CD14-positive monocyte (primary cell): ENCODE results near the gene MIB1. TPM values are rescaled to one million over a fixed set of nuclear protein-coding genes. Genes with fewer than 3 reads are reported as not detected.
A peak's percentile ranks its signal among the peaks of the same experiment; 100 is the strongest.

Source experiments
- DNase-seq, 3 donors: peaks; one replicate each; pipeline ENCODE4 v3.0.0-alpha.2; 2011 to 2022
- H2AFZ ChIP-seq: 2 replicates; pipeline ENCODE4 v1.6.0; 2012; ENCODE audit warnings: mild to moderate bottlenecking, low read depth, low read length, inconsistent platforms; ENCODE audit not compliant: insufficient read depth, poor library complexity, severe bottlenecking
- H3K27ac ChIP-seq, 2 donors: 1 replicate in 1 of 2; 2 replicates in 1 of 2; pipeline ENCODE4 v1.5.1; 2012 to 2013; ENCODE audit warnings: low read length in 2 of 2, control low read depth in 1 of 2, inconsistent platforms in 1 of 2, low read depth in 1 of 2, mild to moderate bottlenecking in 1 of 2
- H3K27me3 ChIP-seq, 2 donors: one replicate each; pipeline versions ENCODE4 v1.6.0 to v1.6.1; 2011 to 2013; ENCODE audit warnings: low read length in 2 of 2; ENCODE audit not compliant: control insufficient read depth in 2 of 2, insufficient read depth in 2 of 2
- H3K36me3 ChIP-seq, 2 donors: replicated peaks in 1 of 2; 1 replicate in 1 of 2; 2 replicates in 1 of 2; pipeline versions ENCODE4 v1.5.1 to v1.6.1; 2012 to 2013; ENCODE audit warnings: low read length in 2 of 2, control low read depth in 1 of 2, inconsistent platforms in 1 of 2, mild to moderate bottlenecking in 1 of 2; ENCODE audit not compliant: insufficient read depth in 2 of 2, control insufficient read depth in 1 of 2
- H3K4me1 ChIP-seq, 2 donors: 1 replicate in 1 of 2; 2 replicates in 1 of 2; pipeline versions ENCODE4 v1.5.1 to v1.6.1; 2012 to 2013; ENCODE audit warnings: low read length in 2 of 2, control low read depth in 1 of 2, inconsistent platforms in 1 of 2, mild to moderate bottlenecking in 1 of 2, moderate library complexity in 1 of 2; ENCODE audit not compliant: insufficient read depth in 2 of 2, control insufficient read depth in 1 of 2
- H3K4me2 ChIP-seq: replicated peaks from 2 replicates; pipeline ENCODE3; 2012; ENCODE audit warnings: low read length, moderate library complexity, mild to moderate bottlenecking; ENCODE audit not compliant: poor library complexity, severe bottlenecking; ENCODE audit errors: extremely low read depth
- H3K4me3 ChIP-seq, 3 experiments: fragments of 200-600 bp in 1 of 3; sonication (generic) in 1 of 3; replicated peaks in 1 of 3; 1 replicate in 2 of 3; 2 replicates in 1 of 3; pipeline ENCODE4 v1.5.1; 2011 to 2013; ENCODE audit warnings: low read length in 3 of 3, mild to moderate bottlenecking in 3 of 3, control low read depth in 2 of 3, low read depth in 2 of 3, inconsistent platforms in 1 of 3, moderate library complexity in 1 of 3
- H3K79me2 ChIP-seq: 2 replicates; pipeline ENCODE4 v1.6.0; 2012; ENCODE audit warnings: mild to moderate bottlenecking, control low read depth, inconsistent platforms, low read length, moderate library complexity; ENCODE audit not compliant: insufficient read depth
- H3K9ac ChIP-seq: 2 replicates; pipeline ENCODE4 v1.6.0; 2017; ENCODE audit warnings: low read length, mild to moderate bottlenecking; ENCODE audit not compliant: insufficient read depth, poor library complexity, severe bottlenecking
- H3K9me3 ChIP-seq, 2 donors: replicated peaks in 1 of 2; 1 replicate in 1 of 2; 2 replicates in 1 of 2; pipeline versions ENCODE4 v1.5.1 to v1.6.1; 2012 to 2013; ENCODE audit warnings: low read length in 2 of 2, control low read depth in 1 of 2; ENCODE audit not compliant: control insufficient read depth in 1 of 2, insufficient read depth in 1 of 2
- H4K20me1 ChIP-seq: 2 replicates; pipeline ENCODE4 v1.6.0; 2012; ENCODE audit warnings: mild to moderate bottlenecking, low read length, control low read depth, moderate library complexity; ENCODE audit not compliant: insufficient read depth
- H3K27ac Mint-ChIP-seq, 7 donors: one replicate each; pipeline ENCODE4 v1.8.0; 2020; ENCODE audit warnings: mild to moderate bottlenecking in 7 of 7, mixed read lengths in 7 of 7, moderate library complexity in 6 of 7, inconsistent platforms in 2 of 7
- H3K27me3 Mint-ChIP-seq, 3 donors: one replicate each; pipeline ENCODE4 v1.8.0; 2021 to 2022; ENCODE audit warnings: low read depth in 3 of 3, mild to moderate bottlenecking in 3 of 3, mixed read lengths in 3 of 3, moderate library complexity in 3 of 3, inconsistent platforms in 1 of 3
- H3K36me3 Mint-ChIP-seq, 2 donors: one replicate each; pipeline ENCODE4 v1.8.0; 2020; ENCODE audit warnings: mixed read lengths in 2 of 2, inconsistent platforms in 1 of 2, mild to moderate bottlenecking in 1 of 2
- H3K4me1 Mint-ChIP-seq: one replicate; pipeline ENCODE4 v1.8.0; 2020; ENCODE audit warnings: mild to moderate bottlenecking, mixed read lengths
- H3K4me3 Mint-ChIP-seq, 2 donors: one replicate each; pipeline ENCODE4 v1.8.0; 2020; ENCODE audit warnings: mild to moderate bottlenecking in 2 of 2, mixed read lengths in 2 of 2, moderate library complexity in 1 of 2
- H3K9me3 Mint-ChIP-seq, 7 donors: one replicate each; pipeline ENCODE4 v1.8.0; 2020 to 2022; ENCODE audit warnings: mixed read lengths in 7 of 7, mild to moderate bottlenecking in 6 of 7, moderate library complexity in 6 of 7, inconsistent platforms in 2 of 7
- WGBS: methylation state at CpG from one replicate; pipeline ENCODE4 v1.1.5; 2013; ENCODE audit warnings: missing lambda C conversion rate; ENCODE audit not compliant: insufficient coverage; 5-methylcytosine and 5-hydroxymethylcytosine counted together
- intact Hi-C, 2 donors: fragments of 100-400 bp; cut with micrococcal nuclease; formaldehyde crosslinking; loops; one replicate each; pipeline versions ENCODE4 v1.15.0 to v1.15.1; 2023
- polyA plus RNA-seq, 3 donors: library from polyadenylated mRNA; depleted of rRNA in 1 of 3; unstranded in 2 of 3; stranded (reverse) in 1 of 3; fragments of 300-500 nt in 2 of 3; fragments of >200 nt in 1 of 3; fragmentation: Illumina TruSeq in 2 of 3; gene quantifications; 1 replicate in 2 of 3; 2 replicates in 1 of 3; pipeline ENCODE4 v1.2.3, GENCODE V29; 2012 to 2021
- TF ChIP-seq, protein P1 (sequence below): fragments of 200-600 bp; IDR thresholded peaks from one replicate; pipeline ENCODE4 v1.8.0; 2022; ENCODE audit warnings: antibody characterized with exemption, mild to moderate bottlenecking

Gene MIB1
- polyA plus RNA-seq, 3 donors, result 5.7 to 8.5 (median 7.8) TPM

GRCh38 chr18:21851327-21851961 is 110.9 kb downstream of the MIB1 start:
- no CpG with 5 or more reads among the region's 5 CpGs for WGBS
- peak overlapping the region in 1 of 7 donors; percentile 8 for H3K27ac Mint-ChIP-seq
- peaks cover 33 to 52% of the 10 kb centered on the region in 2 donors for H3K36me3 Mint-ChIP-seq

GRCh38 chr18:21853016-21853415 is 112.4 kb downstream of the MIB1 start:
- Mint-ChIP-seq H3K27ac (peak overlapping the region in 3 of 7 donors; percentile 4 to 82 (median 7)), H3K27me3 (no peaks in the 10 kb centered on the region), H3K36me3 (peaks cover 33 to 51% of the 10 kb centered on the region in 2 donors), H3K4me3 (peak overlapping the region in 1 of 2 donors; percentile 26), H3K9me3 (no peaks in the 10 kb centered on the region), H3K4me1 (peaks cover 18% of the 10 kb centered on the region)
- no peaks in the 10 kb centered on the region for H3K27me3 ChIP-seq
- H2AFZ ChIP-seq, result peak overlapping the region; percentile 39
- no CpG with 5 or more reads among the region's 3 CpGs for WGBS
- H3K36me3 ChIP-seq, result peaks cover 24 to 44% of the 10 kb centered on the region in 2 donors
- TF ChIP-seq, protein P1, sequence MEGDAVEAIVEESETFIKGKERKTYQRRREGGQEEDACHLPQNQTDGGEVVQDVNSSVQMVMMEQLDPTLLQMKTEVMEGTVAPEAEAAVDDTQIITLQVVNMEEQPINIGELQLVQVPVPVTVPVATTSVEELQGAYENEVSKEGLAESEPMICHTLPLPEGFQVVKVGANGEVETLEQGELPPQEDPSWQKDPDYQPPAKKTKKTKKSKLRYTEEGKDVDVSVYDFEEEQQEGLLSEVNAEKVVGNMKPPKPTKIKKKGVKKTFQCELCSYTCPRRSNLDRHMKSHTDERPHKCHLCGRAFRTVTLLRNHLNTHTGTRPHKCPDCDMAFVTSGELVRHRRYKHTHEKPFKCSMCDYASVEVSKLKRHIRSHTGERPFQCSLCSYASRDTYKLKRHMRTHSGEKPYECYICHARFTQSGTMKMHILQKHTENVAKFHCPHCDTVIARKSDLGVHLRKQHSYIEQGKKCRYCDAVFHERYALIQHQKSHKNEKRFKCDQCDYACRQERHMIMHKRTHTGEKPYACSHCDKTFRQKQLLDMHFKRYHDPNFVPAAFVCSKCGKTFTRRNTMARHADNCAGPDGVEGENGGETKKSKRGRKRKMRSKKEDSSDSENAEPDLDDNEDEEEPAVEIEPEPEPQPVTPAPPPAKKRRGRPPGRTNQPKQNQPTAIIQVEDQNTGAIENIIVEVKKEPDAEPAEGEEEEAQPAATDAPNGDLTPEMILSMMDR, result no peak
- no peaks in the 10 kb centered on the region for H4K20me1 ChIP-seq
- DNase-seq, result no peak
- peak overlapping the region; percentile 18 for H3K9ac ChIP-seq
- peaks cover 5 to 12% of the 10 kb centered on the region in 2 donors for H3K4me1 ChIP-seq
- H3K9me3 ChIP-seq, result no peaks in the 10 kb centered on the region
- peak overlapping the region; percentile 28 for H3K4me2 ChIP-seq
- peak overlapping the region in 1 of 2 donors; percentile 68 for H3K27ac ChIP-seq
- no peak overlapping the region for H3K4me3 ChIP-seq
- H3K79me2 ChIP-seq, result no peaks in the 10 kb centered on the region
- intact Hi-C loops, result no loop called here

More at GRCh38 chr18:21851327-21851961, 110.9 kb downstream of the MIB1 start:
- TF ChIP-seq, protein P1, result no peak
- H3K4me2 ChIP-seq, result no peak overlapping the region
- peaks cover 12% of the 10 kb centered on the region for H3K4me1 Mint-ChIP-seq
- peaks cover 33 to 46% of the 10 kb centered on the region in 2 donors for H3K36me3 ChIP-seq
- intact Hi-C loops, result no loop called here
- H2AFZ ChIP-seq, result no peak overlapping the region
- no peaks in the 10 kb centered on the region for H3K27me3 ChIP-seq
- H3K9me3 Mint-ChIP-seq, result no peaks in the 10 kb centered on the region
- no peaks in the 10 kb centered on the region for H3K9me3 ChIP-seq
- no peaks in the 10 kb centered on the region for H4K20me1 ChIP-seq
- H3K27ac ChIP-seq, result no peak overlapping the region
- peaks cover 5 to 12% of the 10 kb centered on the region in 2 donors for H3K4me1 ChIP-seq
- H3K4me3 Mint-ChIP-seq, result no peak overlapping the region
- H3K9ac ChIP-seq, result no peak overlapping the region
- H3K79me2 ChIP-seq, result no peaks in the 10 kb centered on the region
- DNase-seq, result no peak
- no peak overlapping the region for H3K4me3 ChIP-seq
- no peaks in the 10 kb centered on the region for H3K27me3 Mint-ChIP-seq
